ENCODE results near the gene FGD6.

FGD6 gene

DNA sequence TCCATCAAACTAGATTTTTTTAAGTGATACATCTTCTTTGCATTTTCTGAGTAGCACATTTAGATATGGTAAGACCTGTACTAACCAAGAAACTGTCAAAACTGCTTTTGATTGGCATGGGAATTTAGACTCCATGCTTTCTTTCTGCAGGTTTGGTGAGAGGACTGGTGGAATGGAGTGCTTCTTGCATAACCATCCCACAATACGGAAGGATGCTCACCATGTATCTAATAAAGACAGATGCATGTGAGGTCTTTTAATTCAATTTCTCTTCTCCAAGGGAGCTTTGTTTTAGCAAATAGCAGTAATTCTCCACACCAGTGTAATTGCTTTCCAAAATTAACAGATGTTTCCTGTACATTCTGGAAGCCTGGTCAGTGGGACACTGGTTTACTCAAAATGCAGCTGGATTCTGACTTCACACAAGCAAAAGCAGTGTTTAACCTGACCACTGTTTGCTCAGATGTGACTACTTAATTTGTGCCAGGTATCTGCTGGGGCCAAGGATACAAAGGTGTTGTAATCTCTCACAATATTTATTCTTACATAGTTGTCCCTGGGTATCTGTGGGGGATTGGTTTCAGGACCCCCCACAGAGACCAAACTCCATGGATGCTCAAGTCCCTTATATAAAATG, 26.1 kb downstream of the FGD6 start:
- no peak overlapping the region for H3K4me3 ChIP-seq (ENCODE audit: low read length)
- no peak for DNase-seq (ENCODE audit: low read depth)
- TF ChIP-seq, protein P1, sequence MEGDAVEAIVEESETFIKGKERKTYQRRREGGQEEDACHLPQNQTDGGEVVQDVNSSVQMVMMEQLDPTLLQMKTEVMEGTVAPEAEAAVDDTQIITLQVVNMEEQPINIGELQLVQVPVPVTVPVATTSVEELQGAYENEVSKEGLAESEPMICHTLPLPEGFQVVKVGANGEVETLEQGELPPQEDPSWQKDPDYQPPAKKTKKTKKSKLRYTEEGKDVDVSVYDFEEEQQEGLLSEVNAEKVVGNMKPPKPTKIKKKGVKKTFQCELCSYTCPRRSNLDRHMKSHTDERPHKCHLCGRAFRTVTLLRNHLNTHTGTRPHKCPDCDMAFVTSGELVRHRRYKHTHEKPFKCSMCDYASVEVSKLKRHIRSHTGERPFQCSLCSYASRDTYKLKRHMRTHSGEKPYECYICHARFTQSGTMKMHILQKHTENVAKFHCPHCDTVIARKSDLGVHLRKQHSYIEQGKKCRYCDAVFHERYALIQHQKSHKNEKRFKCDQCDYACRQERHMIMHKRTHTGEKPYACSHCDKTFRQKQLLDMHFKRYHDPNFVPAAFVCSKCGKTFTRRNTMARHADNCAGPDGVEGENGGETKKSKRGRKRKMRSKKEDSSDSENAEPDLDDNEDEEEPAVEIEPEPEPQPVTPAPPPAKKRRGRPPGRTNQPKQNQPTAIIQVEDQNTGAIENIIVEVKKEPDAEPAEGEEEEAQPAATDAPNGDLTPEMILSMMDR (conservative IDR thresholded peaks at IDR 0.05; ENCODE audit: low read length), result no peak

- no peak overlapping the region for H3K4me3 ChIP-seq (ENCODE audit: low read length)
- DNase-seq (ENCODE audit: low read depth), result no peak
- TF ChIP-seq, protein P1 (conservative IDR thresholded peaks at IDR 0.05; ENCODE audit: low read length), result no peak
These were observed 29.3 kb downstream of the FGD6 start for GRCh38 chr12:95187865-95188415.

DNA sequence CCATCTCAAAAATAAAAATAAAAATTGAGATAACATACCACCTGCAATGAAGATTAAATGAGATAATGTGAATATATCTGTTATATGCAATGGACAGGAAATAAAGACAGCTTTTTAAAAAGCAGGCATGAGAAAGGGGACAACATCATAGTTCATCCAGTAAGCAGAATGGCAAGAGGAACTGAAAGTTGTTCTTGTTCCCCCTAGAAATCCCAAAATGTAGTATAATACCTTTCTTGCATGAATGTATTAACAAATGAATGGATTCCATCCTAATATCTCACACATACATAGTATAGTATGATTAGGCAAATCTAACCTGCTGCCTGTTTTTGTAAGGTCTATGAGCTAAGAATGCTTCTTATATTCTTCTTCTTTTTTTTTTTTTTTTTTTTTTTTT, 31.4 kb downstream of the FGD6 start:
- TF ChIP-seq, protein P1 (conservative IDR thresholded peaks at IDR 0.05; ENCODE audit: low read length), result no peak
- no peak overlapping the region for H3K4me3 ChIP-seq (ENCODE audit: low read length)
- DNase-seq (ENCODE audit: low read depth), result no peak

DNA sequence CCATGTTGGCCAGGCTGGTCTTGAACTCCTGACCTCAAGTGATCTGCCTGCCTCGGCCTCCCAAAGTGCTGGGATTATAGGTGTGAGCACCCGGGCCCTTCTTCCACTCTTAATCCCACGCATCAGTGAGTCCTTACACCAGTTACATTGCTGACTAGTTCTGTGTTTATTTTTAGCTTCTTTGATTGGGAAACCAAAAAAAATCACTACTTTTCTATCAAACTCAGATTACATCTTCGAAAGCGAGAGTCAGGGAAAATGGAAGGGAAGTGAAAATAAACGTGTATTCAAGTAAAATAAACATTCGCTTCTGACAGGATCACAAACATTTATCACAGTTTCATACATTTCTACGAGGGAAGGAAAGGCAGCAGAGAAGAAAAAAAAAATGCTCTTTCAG, 32.2 kb downstream of the FGD6 start:
- no peak for DNase-seq (ENCODE audit: low read depth)
- no peak overlapping the region for H3K4me3 ChIP-seq (ENCODE audit: low read length)
- TF ChIP-seq, protein P1 (conservative IDR thresholded peaks at IDR 0.05; ENCODE audit: low read length), result no peak

GRCh38 chr12:95184121-95184520, 33.1 kb downstream of the FGD6 start:
- DNase-seq (ENCODE audit: low read depth), result no peak
- TF ChIP-seq, protein P1 (conservative IDR thresholded peaks at IDR 0.05; ENCODE audit: low read length), result no peak
- H3K4me3 ChIP-seq (ENCODE audit: low read length), result no peak overlapping the region

GRCh38 chr12:95182868-95183415, 34.3 kb downstream of the FGD6 start:
- no peak overlapping the region for H3K4me3 ChIP-seq (ENCODE audit: low read length)
- peak; percentile 69 for DNase-seq (ENCODE audit: low read depth)
- TF ChIP-seq, protein P1 (conservative IDR thresholded peaks at IDR 0.05; ENCODE audit: low read length), result no peak

DNA sequence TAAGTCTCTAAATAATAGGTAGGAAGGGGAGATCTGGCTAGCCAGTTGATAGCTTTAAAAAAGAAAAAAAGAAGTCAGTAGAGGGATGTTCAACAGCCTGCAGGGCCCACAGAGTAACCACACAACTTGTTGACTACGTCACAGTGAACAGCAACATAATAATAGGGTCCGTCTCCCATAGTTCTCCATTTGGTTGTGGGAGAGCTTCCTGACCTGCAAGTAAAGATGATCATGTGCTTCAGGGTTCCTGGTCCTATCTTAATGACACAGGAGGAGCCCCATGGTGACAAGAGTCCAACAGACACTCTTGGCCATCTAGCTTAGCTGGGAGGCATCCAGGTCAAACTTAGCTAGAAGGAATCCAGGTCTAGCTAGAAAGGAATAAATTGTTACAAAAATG, 36.2 kb downstream of the FGD6 start:
- TF ChIP-seq, protein P1 (conservative IDR thresholded peaks at IDR 0.05; ENCODE audit: low read length), result no peak
- DNase-seq (ENCODE audit: low read depth), result no peak
- no peak overlapping the region for H3K4me3 ChIP-seq (ENCODE audit: low read length)

Measured in AG10803 (cell line).